ENCODE measurements around the gene TMEM86A. TPM values are rescaled to one million over a fixed set of nuclear protein-coding genes. Genes with fewer than 3 reads are reported as not detected.

TMEM86A gene
- total RNA-seq, 2 experiments from 2014 or later, result 0.09 to 0.26 TPM

- no peak for DNase-seq
- H3K4me3 Mint-ChIP-seq, result peak overlapping the region; percentile 67
- H3K27ac Mint-ChIP-seq, result no peak overlapping the region
- ChIA-PET POLR2A (no interaction called here), CTCF (interaction anchor here (0.6 kb wide), 1 partner anchor 322 kb away, joined by 4 read pairs; no protein-coding TSS in a partner anchor)
- no peak for ATAC-seq
- H3K4me1 Mint-ChIP-seq, result peaks cover 18% of the 10 kb centered on the region
- no peaks in the 10 kb centered on the region for H3K36me3 Mint-ChIP-seq (ENCODE audit: low read depth)
- intact Hi-C loops (cut with DNase I, micrococcal nuclease), result no loop called here
- H3K27me3 Mint-ChIP-seq, result peaks cover 7% of the 10 kb centered on the region
- H3K9me3 Mint-ChIP-seq (ENCODE audit: low read depth), result no peaks in the 10 kb centered on the region
These were observed 1.8 kb downstream of the TMEM86A start for GRCh38 chr11:18700375-18700774.

- Mint-ChIP-seq H3K4me1 (peaks cover 23% of the 10 kb centered on the region), H3K9me3 (ENCODE audit: low read depth) (no peaks in the 10 kb centered on the region), H3K4me3 (no peak overlapping the region), H3K27me3 (peaks cover 8% of the 10 kb centered on the region), H3K27ac (no peak overlapping the region), H3K36me3 (ENCODE audit: low read depth) (no peaks in the 10 kb centered on the region)
- POLR2A ChIA-PET, result no interaction called here
- intact Hi-C loops (cut with DNase I, micrococcal nuclease), result no loop called here
- ATAC-seq, result no peak
- DNase-seq, result no peak
- CTCF ChIA-PET, result interaction anchor here (0.8 kb wide), 1 partner anchor 26 kb away, joined by 3 read pairs; no protein-coding TSS in a partner anchor
These were observed 2.3 kb downstream of the TMEM86A start for GRCh38 chr11:18700872-18701271.

- intact Hi-C loops (cut with DNase I, micrococcal nuclease), result no loop called here
- H3K4me3 Mint-ChIP-seq, result no peak overlapping the region
- no peak overlapping the region for H3K27ac Mint-ChIP-seq
- DNase-seq (no peak), ATAC-seq (no peak)
- ChIA-PET POLR2A (no interaction called here), CTCF (interaction anchor here (0.6 to 0.8 kb wide), 2 partner anchors 26 to 112 kb away, joined by 3 read pairs; no protein-coding TSS in a partner anchor)
- H3K9me3 Mint-ChIP-seq (ENCODE audit: low read depth), result no peaks in the 10 kb centered on the region
- peaks cover 29% of the 10 kb centered on the region for H3K4me1 Mint-ChIP-seq
- H3K27me3 Mint-ChIP-seq, result peaks cover 8% of the 10 kb centered on the region
- no peaks in the 10 kb centered on the region for H3K36me3 Mint-ChIP-seq (ENCODE audit: low read depth)
These were observed 3.1 kb downstream of the TMEM86A start for GRCh38 chr11:18701614-18702216.

GRCh38 chr11:18703001-18703763, 4.6 kb downstream of the TMEM86A start:
- H3K4me3 Mint-ChIP-seq, result no peak overlapping the region
- H3K27ac Mint-ChIP-seq, result no peak overlapping the region
- peaks cover 28% of the 10 kb centered on the region for H3K4me1 Mint-ChIP-seq
- POLR2A ChIA-PET, result no interaction called here
- H3K36me3 Mint-ChIP-seq (ENCODE audit: low read depth), result no peaks in the 10 kb centered on the region
- H3K27me3 Mint-ChIP-seq, result peaks cover 8% of the 10 kb centered on the region
- CTCF ChIA-PET, result interaction anchor here (0.7 to 6.8 kb wide), 2 partner anchors 18 to 53 kb away, joined by 3 to 55 read pairs; no protein-coding TSS in a partner anchor
- H3K9me3 Mint-ChIP-seq (ENCODE audit: low read depth), result no peaks in the 10 kb centered on the region
- DNase-seq, result no peak
- no peak for ATAC-seq
- intact Hi-C loops (cut with DNase I, micrococcal nuclease), result no loop called here

GRCh38 chr11:18704045-18704645, 5.6 kb downstream of the TMEM86A start:
- ATAC-seq, result no peak
- Mint-ChIP-seq H3K27me3 (peaks cover 8% of the 10 kb centered on the region), H3K4me1 (peaks cover 25% of the 10 kb centered on the region), H3K36me3 (ENCODE audit: low read depth) (no peaks in the 10 kb centered on the region), H3K9me3 (ENCODE audit: low read depth) (no peaks in the 10 kb centered on the region), H3K4me3 (no peak overlapping the region), H3K27ac (no peak overlapping the region)
- no peak for DNase-seq
- ChIA-PET POLR2A (no interaction called here), CTCF (interaction anchor here (0.7 to 6.8 kb wide), 4 partner anchors 17 to 58 kb away, joined by 3 to 55 read pairs (median 4); no protein-coding TSS in a partner anchor)
- intact Hi-C loops (cut with DNase I, micrococcal nuclease), result no loop called here

GRCh38 chr11:18704698-18705097, 6.1 kb downstream of the TMEM86A start:
- ATAC-seq (no peak), DNase-seq (no peak)
- no peaks in the 10 kb centered on the region for H3K9me3 Mint-ChIP-seq (ENCODE audit: low read depth)
- H3K27me3 Mint-ChIP-seq, result peaks cover 8% of the 10 kb centered on the region
- H3K4me1 Mint-ChIP-seq, result peaks cover 19% of the 10 kb centered on the region
- no peaks in the 10 kb centered on the region for H3K36me3 Mint-ChIP-seq (ENCODE audit: low read depth)
- intact Hi-C loops (cut with DNase I, micrococcal nuclease), result no loop called here
- no peak overlapping the region for H3K27ac Mint-ChIP-seq
- H3K4me3 Mint-ChIP-seq, result no peak overlapping the region
- ChIA-PET POLR2A (no interaction called here), CTCF (interaction anchor here (1.2 to 6.8 kb wide), 3 partner anchors 16 to 57 kb away, joined by 3 to 55 read pairs (median 4); no protein-coding TSS in a partner anchor)

- peaks cover 19% of the 10 kb centered on the region for H3K4me1 Mint-ChIP-seq
- POLR2A ChIA-PET, result no interaction called here
- DNase-seq (peak; percentile 34), ATAC-seq (peak; percentile 45)
- CTCF ChIA-PET, result interaction anchor here (0.6 to 6.8 kb wide), 6 partner anchors 15 to 487 kb away, joined by 3 to 55 read pairs (median 3); no protein-coding TSS in a partner anchor
- peaks cover 5% of the 10 kb centered on the region for H3K27me3 Mint-ChIP-seq
- no peaks in the 10 kb centered on the region for H3K9me3 Mint-ChIP-seq (ENCODE audit: low read depth)
- H3K36me3 Mint-ChIP-seq (ENCODE audit: low read depth), result no peaks in the 10 kb centered on the region
- peak overlapping the region; percentile 38 for H3K4me3 Mint-ChIP-seq
- intact Hi-C loops (cut with DNase I, micrococcal nuclease), result no loop called here
- no peak overlapping the region for H3K27ac Mint-ChIP-seq
These were observed 7.2 kb downstream of the TMEM86A start for GRCh38 chr11:18705651-18706281.

GRCh38 chr11:18706330-18707243, 8.0 kb downstream of the TMEM86A start:
- intact Hi-C loops (cut with DNase I, micrococcal nuclease), result no loop called here
- ATAC-seq (peak; percentile 75), DNase-seq (peak; percentile 63)
- H3K27ac Mint-ChIP-seq, result peak overlapping the region; percentile 58
- H3K4me3 Mint-ChIP-seq, result peak overlapping the region; percentile 54
- H3K4me1 Mint-ChIP-seq, result peaks cover 19% of the 10 kb centered on the region
- POLR2A ChIA-PET, result no interaction called here
- no peaks in the 10 kb centered on the region for H3K9me3 Mint-ChIP-seq (ENCODE audit: low read depth)
- peaks cover 5% of the 10 kb centered on the region for H3K27me3 Mint-ChIP-seq
- CTCF ChIA-PET, result interaction anchor here (0.6 to 6.8 kb wide), 6 partner anchors 14 to 488 kb away, joined by 3 to 55 read pairs (median 3); no protein-coding TSS in a partner anchor
- no peaks in the 10 kb centered on the region for H3K36me3 Mint-ChIP-seq (ENCODE audit: low read depth)

GRCh38 chr11:18707811-18708340, 9.3 kb downstream of the TMEM86A start:
- H3K36me3 Mint-ChIP-seq (ENCODE audit: low read depth), result no peaks in the 10 kb centered on the region
- no peaks in the 10 kb centered on the region for H3K9me3 Mint-ChIP-seq (ENCODE audit: low read depth)
- H3K4me3 Mint-ChIP-seq, result no peak overlapping the region
- DNase-seq, result no peak
- intact Hi-C loops (cut with DNase I, micrococcal nuclease), result no loop called here
- H3K27ac Mint-ChIP-seq, result no peak overlapping the region
- POLR2A ChIA-PET, result no interaction called here
- ATAC-seq, result no peak
- H3K4me1 Mint-ChIP-seq, result peaks cover 19% of the 10 kb centered on the region
- H3K27me3 Mint-ChIP-seq, result peaks cover 5% of the 10 kb centered on the region
- CTCF ChIA-PET, result interaction anchor here (0.8 to 6.8 kb wide), 2 partner anchors 13 to 103 kb away, joined by 3 to 55 read pairs; no protein-coding TSS in a partner anchor

GRCh38 chr11:18709414-18709813, 10.8 kb downstream of the TMEM86A start:
- intact Hi-C loops (cut with DNase I, micrococcal nuclease), result no loop called here
- ChIA-PET POLR2A (no interaction called here), CTCF (interaction anchor here (0.8 to 6.8 kb wide), 2 partner anchors 11 to 107 kb away, joined by 3 to 55 read pairs; no protein-coding TSS in a partner anchor)
- H3K27me3 Mint-ChIP-seq, result peaks cover 5% of the 10 kb centered on the region
- H3K4me3 Mint-ChIP-seq, result no peak overlapping the region
- H3K4me1 Mint-ChIP-seq, result peaks cover 19% of the 10 kb centered on the region
- DNase-seq (no peak), ATAC-seq (no peak)
- no peaks in the 10 kb centered on the region for H3K9me3 Mint-ChIP-seq (ENCODE audit: low read depth)
- no peaks in the 10 kb centered on the region for H3K36me3 Mint-ChIP-seq (ENCODE audit: low read depth)
- no peak overlapping the region for H3K27ac Mint-ChIP-seq
